ENCODE data around the gene FLNB.

- TF ChIP-seq CTCF (IDR thresholded peaks at IDR 0.05): no peak
- TF ChIP-seq POLR2AphosphoS5 (IDR thresholded peaks at IDR 0.05; ENCODE audit: low read depth, low read length): no peak
- no peak for TF ChIP-seq SIN3A (IDR thresholded peaks at IDR 0.05; ENCODE audit: borderline replicate concordance, insufficient read depth, low read depth, low read length)
- no peak for TF ChIP-seq REST (IDR thresholded peaks at IDR 0.05; ENCODE audit: insufficient read depth in 1 of 2, low read depth in 2 of 2, low read length in 1 of 2)
Observed at GRCh38 chr3:58020783-58021071, 12.5 kb downstream of the FLNB start.

Measured in Panc1 (cell line).